Measurements from ENCODE around the gene PCMT1.

Gene PCMT1

GRCh38 chr6:149856256-149856994, 106.9 kb downstream of the PCMT1 start:
- peak overlapping the region; percentile 59 for H3K4me3 ChIP-seq (ENCODE audit: low read depth, low read length)
- ChIA-PET CTCF (interaction anchor here (0.9 to 1.9 kb wide), 4 partner anchors 9 to 22 kb away, joined by 3 to 10 read pairs (median 5); no protein-coding TSS in a partner anchor), POLR2A (no interaction called here)
- DNase-seq (ENCODE audit: low read depth, low spot score), result no peak
- TF ChIP-seq CTCF (IDR thresholded peaks at IDR 0.05; ENCODE audit: insufficient read depth, low read length, missing control alignments), result no peak

GRCh38 chr6:149857541-149857940, 108.0 kb downstream of the PCMT1 start:
- TF ChIP-seq CTCF (IDR thresholded peaks at IDR 0.05; ENCODE audit: insufficient read depth, low read length, missing control alignments), result no peak
- no peak for DNase-seq (ENCODE audit: low read depth, low spot score)
- ChIA-PET CTCF (interaction anchor here (1.6 to 1.9 kb wide), 3 partner anchors 17 to 23 kb away, joined by 3 to 10 read pairs (median 6); no protein-coding TSS in a partner anchor), POLR2A (no interaction called here)
- peak overlapping the region; percentile 59; the same call in 1 of the 2 replicates for H3K4me3 ChIP-seq (ENCODE audit: low read depth, low read length)

- ChIA-PET POLR2A (interaction anchor here (0.9 kb wide), 1 partner anchor 12 kb away, joined by 6 read pairs; no protein-coding TSS in a partner anchor), CTCF (interaction anchor here (1.1 to 8.0 kb wide), 3 partner anchors 23 to 26 kb away, joined by 3 to 61 read pairs (median 4); no protein-coding TSS in a partner anchor)
- no peak for TF ChIP-seq CTCF (IDR thresholded peaks at IDR 0.05; ENCODE audit: insufficient read depth, low read length, missing control alignments)
- peak; percentile 84 for DNase-seq (ENCODE audit: low read depth, low spot score)
- H3K4me3 ChIP-seq (ENCODE audit: low read depth, low read length), result no peak overlapping the region
Observed at GRCh38 chr6:149859368-149859767, 109.8 kb downstream of the PCMT1 start.

- ChIA-PET CTCF (interaction anchor here (2.7 to 8.0 kb wide), 2 partner anchors 13 to 24 kb away, joined by 8 to 61 read pairs; no protein-coding TSS in a partner anchor), POLR2A (no interaction called here)
- no peak overlapping the region for H3K4me3 ChIP-seq (ENCODE audit: low read depth, low read length)
- no peak for TF ChIP-seq CTCF (IDR thresholded peaks at IDR 0.05; ENCODE audit: insufficient read depth, low read length, missing control alignments)
- DNase-seq (ENCODE audit: low read depth, low spot score), result no peak
Observed at GRCh38 chr6:149859938-149860337, 110.4 kb downstream of the PCMT1 start.

- DNase-seq (ENCODE audit: low read depth, low spot score), result no peak
- TF ChIP-seq CTCF (IDR thresholded peaks at IDR 0.05; ENCODE audit: insufficient read depth, low read length, missing control alignments), result no peak
- no peak overlapping the region for H3K4me3 ChIP-seq (ENCODE audit: low read depth, low read length)
- POLR2A ChIA-PET, result no interaction called here
- CTCF ChIA-PET, result interaction anchor here (2.0 to 8.0 kb wide), 3 partner anchors 13 to 25 kb away, joined by 8 to 61 read pairs (median 10); no protein-coding TSS in a partner anchor
Observed at GRCh38 chr6:149860513-149860833, 110.9 kb downstream of the PCMT1 start.

All from AG04449 (cell line).